Measurements from ENCODE around the gene STAP1. TPM values are rescaled to one million over a fixed set of nuclear protein-coding genes. Genes with fewer than 3 reads are reported as not detected.

Gene STAP1
- polyA plus RNA-seq, 1 donor (not counting 4 experiments of a cell fraction or from before 2014, with no cell fraction given), result not detected

DNA sequence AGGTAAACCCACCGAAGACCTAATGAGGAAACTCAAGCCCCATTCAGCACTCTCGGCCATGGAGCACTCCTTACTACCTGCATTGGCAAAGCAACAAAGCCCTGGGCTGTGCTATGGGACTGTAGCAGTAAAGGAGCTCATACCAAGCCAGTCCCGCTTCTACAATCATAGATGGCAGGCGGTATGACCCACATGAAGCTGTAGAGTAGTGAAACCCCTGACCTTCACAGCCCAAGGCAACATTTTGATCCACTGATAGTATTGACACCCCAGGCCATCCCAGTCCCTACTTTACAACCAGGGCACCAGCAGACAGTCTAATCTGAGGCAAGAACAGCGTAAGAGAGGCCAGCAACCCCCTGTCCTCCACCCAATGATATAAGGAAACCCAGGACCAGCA, 38.4 kb upstream of the STAP1 start:
- no peak overlapping the region for H3K4me2 ChIP-seq (ENCODE audit: control insufficient read depth, extremely low read depth, insufficient read depth, low read depth, low read length)
- H3K79me2 ChIP-seq (ENCODE audit: control insufficient read depth, insufficient read depth, low read length), result peaks cover 19% of the 10 kb centered on the region
- TF ChIP-seq, protein P1, sequence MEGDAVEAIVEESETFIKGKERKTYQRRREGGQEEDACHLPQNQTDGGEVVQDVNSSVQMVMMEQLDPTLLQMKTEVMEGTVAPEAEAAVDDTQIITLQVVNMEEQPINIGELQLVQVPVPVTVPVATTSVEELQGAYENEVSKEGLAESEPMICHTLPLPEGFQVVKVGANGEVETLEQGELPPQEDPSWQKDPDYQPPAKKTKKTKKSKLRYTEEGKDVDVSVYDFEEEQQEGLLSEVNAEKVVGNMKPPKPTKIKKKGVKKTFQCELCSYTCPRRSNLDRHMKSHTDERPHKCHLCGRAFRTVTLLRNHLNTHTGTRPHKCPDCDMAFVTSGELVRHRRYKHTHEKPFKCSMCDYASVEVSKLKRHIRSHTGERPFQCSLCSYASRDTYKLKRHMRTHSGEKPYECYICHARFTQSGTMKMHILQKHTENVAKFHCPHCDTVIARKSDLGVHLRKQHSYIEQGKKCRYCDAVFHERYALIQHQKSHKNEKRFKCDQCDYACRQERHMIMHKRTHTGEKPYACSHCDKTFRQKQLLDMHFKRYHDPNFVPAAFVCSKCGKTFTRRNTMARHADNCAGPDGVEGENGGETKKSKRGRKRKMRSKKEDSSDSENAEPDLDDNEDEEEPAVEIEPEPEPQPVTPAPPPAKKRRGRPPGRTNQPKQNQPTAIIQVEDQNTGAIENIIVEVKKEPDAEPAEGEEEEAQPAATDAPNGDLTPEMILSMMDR (optimal IDR thresholded peaks at IDR 0.05 in 1 of 3, IDR thresholded peaks at IDR 0.05 in 1 of 3, conservative IDR thresholded peaks at IDR 0.05 in 1 of 3; ENCODE audit: extremely low read depth in 1 of 3, insufficient read depth in 2 of 3, low read length in 3 of 3), result no peak
- no peak for TF ChIP-seq EZH2 (IDR thresholded peaks at IDR 0.05; ENCODE audit: low read length)
- H3K9me3 ChIP-seq (ENCODE audit: control insufficient read depth, low read depth, low read length), result no peaks in the 10 kb centered on the region
- no peaks in the 10 kb centered on the region for H3K9me1 ChIP-seq (ENCODE audit: control insufficient read depth, extremely low read depth, insufficient read depth, low read length)
- DNase-seq (ENCODE audit: low read depth, low spot score) (no peak), FAIRE-seq (no peak)
- H3K9ac ChIP-seq (ENCODE audit: control insufficient read depth, extremely low read depth, insufficient read depth, low read length), result no peak overlapping the region
- no peak overlapping the region for H3K4me3 ChIP-seq (ENCODE audit: control insufficient read depth in 2 of 3, extremely low read depth in 1 of 3, insufficient read depth in 2 of 3, low read depth in 1 of 3, low read length in 3 of 3)
- H3K4me1 ChIP-seq (ENCODE audit: control insufficient read depth, extremely low read depth, insufficient read depth, low read length), result peaks cover 9% of the 10 kb centered on the region
- dilution Hi-C loops (cut with MboI; ENCODE audit: extremely low pct_ligation_motif_present, low sequenced_read_pairs), result no loop called here
- no peaks in the 10 kb centered on the region for H4K20me1 ChIP-seq (ENCODE audit: control insufficient read depth, extremely low read depth, insufficient read depth, low read length)
- peaks cover 0 to 4% of the 10 kb centered on the region in 2 experiments for H3K36me3 ChIP-seq (ENCODE audit: control insufficient read depth in 2 of 2, extremely low read depth in 1 of 2, insufficient read depth in 2 of 2, low read length in 2 of 2)
- no peak overlapping the region for H2AFZ ChIP-seq (ENCODE audit: control insufficient read depth, low read length)
- H3K27me3 ChIP-seq (ENCODE audit: control insufficient read depth, extremely low read depth, insufficient read depth, low read length), result no peaks in the 10 kb centered on the region
- H3K27ac ChIP-seq (ENCODE audit: control insufficient read depth, insufficient read depth, low read length), result no peak overlapping the region

DNA sequence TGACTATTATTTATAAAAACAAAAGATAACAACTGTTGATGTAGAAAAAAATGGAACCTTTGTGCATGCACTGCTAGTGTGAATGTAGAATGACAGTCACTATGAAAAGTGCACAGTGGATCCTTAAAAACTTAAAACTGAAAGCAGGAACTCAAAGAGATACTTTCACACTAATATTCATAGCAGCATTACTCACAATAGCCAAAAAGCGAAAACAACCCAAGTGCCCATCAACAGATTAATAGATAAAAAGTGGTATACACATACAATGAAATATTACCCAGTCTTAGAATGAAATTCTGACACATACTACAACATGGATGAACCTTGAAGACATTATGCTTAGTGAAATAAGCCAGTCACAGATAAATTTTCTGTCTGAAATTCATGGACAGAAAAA, 37.0 kb upstream of the STAP1 start:
- Histone ChIP-seq H2AFZ (ENCODE audit: control insufficient read depth, low read length) (no peak overlapping the region), H3K4me3 (ENCODE audit: control insufficient read depth in 2 of 3, extremely low read depth in 1 of 3, insufficient read depth in 2 of 3, low read depth in 1 of 3, low read length in 3 of 3) (no peak overlapping the region), H3K9me3 (ENCODE audit: control insufficient read depth, low read depth, low read length) (no peaks in the 10 kb centered on the region), H3K27me3 (ENCODE audit: control insufficient read depth, extremely low read depth, insufficient read depth, low read length) (no peaks in the 10 kb centered on the region), H3K9me1 (ENCODE audit: control insufficient read depth, extremely low read depth, insufficient read depth, low read length) (no peaks in the 10 kb centered on the region), H3K4me1 (ENCODE audit: control insufficient read depth, extremely low read depth, insufficient read depth, low read length) (peaks cover 9% of the 10 kb centered on the region), H3K79me2 (ENCODE audit: control insufficient read depth, insufficient read depth, low read length) (peaks cover 22% of the 10 kb centered on the region), H4K20me1 (ENCODE audit: control insufficient read depth, extremely low read depth, insufficient read depth, low read length) (no peaks in the 10 kb centered on the region), H3K36me3 (ENCODE audit: control insufficient read depth in 2 of 2, extremely low read depth in 1 of 2, insufficient read depth in 2 of 2, low read length in 2 of 2) (peaks cover 0 to 4% of the 10 kb centered on the region in 2 experiments), H3K9ac (ENCODE audit: control insufficient read depth, extremely low read depth, insufficient read depth, low read length) (no peak overlapping the region), H3K4me2 (ENCODE audit: control insufficient read depth, extremely low read depth, insufficient read depth, low read depth, low read length) (no peak overlapping the region), H3K27ac (ENCODE audit: control insufficient read depth, insufficient read depth, low read length) (no peak overlapping the region)
- dilution Hi-C loops (cut with MboI; ENCODE audit: extremely low pct_ligation_motif_present, low sequenced_read_pairs), result no loop called here
- no peak for DNase-seq (ENCODE audit: low read depth, low spot score)
- FAIRE-seq, result no peak
- TF ChIP-seq EZH2 (IDR thresholded peaks at IDR 0.05; ENCODE audit: low read length), result no peak
- TF ChIP-seq, protein P1 (optimal IDR thresholded peaks at IDR 0.05 in 1 of 3, IDR thresholded peaks at IDR 0.05 in 1 of 3, conservative IDR thresholded peaks at IDR 0.05 in 1 of 3; ENCODE audit: extremely low read depth in 1 of 3, insufficient read depth in 2 of 3, low read length in 3 of 3), result no peak
